NCI-H2107 treated with DMSO at 0.1 percent for 48 hours (cell line): ENCODE results near the gene IFT172.
"Not testable (repeated sequence)": the region's sequence is repeated elsewhere in the genome, so short reads cannot be mapped to it uniquely, and the experiment has no call there.

Experiments
- DNase-seq: peaks from one replicate; lab custom pipeline; 2025; ENCODE audit not compliant: unreplicated experiment; lab: John Stamatoyannopoulos, UW

IFT172 gene

GRCh38 chr2:27427863-27428212, 61.7 kb downstream of the IFT172 start:
- DNase-seq: no peak

- not testable (repeated sequence) for DNase-seq
Observed at GRCh38 chr2:27425039-27425438, 64.5 kb downstream of the IFT172 start.

DNA sequence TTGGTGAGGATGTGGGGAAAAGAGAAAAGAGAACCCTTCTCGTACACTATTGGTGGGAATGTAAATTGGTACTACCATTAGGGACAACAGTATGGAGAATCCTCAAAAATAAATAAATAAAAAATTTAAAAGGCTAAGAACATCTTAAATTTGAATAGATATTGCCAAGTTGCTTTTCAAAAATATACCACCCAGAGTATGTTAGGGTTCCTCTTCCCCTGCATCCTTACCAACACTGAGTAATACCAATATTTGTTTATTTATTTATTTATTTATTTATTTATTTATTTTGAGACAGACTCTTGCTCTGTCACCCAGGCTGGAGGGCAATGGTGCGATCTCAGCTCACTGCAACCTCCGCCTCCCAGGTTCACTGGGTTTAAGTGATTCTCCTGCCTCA, 66.6 kb downstream of the IFT172 start:
- DNase-seq: no peak

GRCh38 chr2:27421660-27422250, 67.8 kb downstream of the IFT172 start:
- DNase-seq: no peak

DNA sequence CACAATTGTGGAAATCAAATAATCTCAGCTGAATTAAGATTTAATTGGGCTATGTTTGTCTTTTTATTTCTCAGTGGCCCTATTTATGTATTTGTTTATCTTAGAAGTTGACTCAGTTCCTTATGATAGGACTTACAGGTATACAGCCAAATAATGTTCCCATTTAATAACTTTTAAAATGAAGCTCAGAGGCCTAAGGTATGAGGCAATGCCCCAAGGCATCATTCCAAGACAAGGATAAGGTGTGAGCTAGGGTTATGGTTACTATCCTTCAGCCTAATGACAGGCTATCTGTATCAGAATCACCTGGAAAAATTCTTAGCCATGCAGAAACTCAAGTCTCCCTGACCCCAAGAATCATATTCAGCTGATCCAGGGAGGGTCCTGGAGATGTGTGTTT, 68.5 kb downstream of the IFT172 start:
- DNase-seq: no peak

GRCh38 chr2:27416151-27416550, 73.4 kb downstream of the IFT172 start:
- DNase-seq: no peak

DNA sequence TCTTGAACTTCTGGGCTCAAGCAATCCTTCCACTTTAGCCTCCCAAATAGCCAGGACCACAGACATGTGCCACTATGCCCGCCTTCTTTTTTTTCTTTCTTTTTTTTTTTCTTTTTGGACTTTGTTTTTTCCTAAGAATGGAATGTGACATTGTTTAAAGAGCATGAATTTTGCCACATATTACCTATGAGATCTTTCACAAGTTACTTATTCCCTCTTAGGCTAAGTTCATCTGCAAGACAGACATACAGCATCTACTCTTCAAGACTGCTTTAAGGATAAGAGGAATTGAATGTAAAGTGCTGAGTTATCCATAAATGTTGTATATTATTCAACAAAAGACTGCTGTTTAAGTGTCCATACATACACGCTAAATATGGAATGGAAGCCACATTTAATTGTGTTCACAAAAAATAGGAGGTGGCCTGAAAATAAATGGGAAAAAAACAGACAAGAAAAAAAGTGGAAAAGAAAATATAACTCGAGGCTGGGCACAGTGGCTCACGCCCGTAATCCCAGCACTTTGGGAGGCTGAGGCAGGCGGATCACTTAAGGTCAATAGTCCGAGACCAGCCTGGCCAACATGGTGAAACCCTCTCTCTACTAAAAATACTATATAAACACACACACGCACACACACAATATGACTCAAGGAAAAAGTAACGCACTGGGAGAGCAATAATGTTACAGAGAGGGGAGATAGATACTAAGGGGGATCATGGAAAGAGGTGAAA, 77.0 kb downstream of the IFT172 start:
- DNase-seq: no peak

DNA sequence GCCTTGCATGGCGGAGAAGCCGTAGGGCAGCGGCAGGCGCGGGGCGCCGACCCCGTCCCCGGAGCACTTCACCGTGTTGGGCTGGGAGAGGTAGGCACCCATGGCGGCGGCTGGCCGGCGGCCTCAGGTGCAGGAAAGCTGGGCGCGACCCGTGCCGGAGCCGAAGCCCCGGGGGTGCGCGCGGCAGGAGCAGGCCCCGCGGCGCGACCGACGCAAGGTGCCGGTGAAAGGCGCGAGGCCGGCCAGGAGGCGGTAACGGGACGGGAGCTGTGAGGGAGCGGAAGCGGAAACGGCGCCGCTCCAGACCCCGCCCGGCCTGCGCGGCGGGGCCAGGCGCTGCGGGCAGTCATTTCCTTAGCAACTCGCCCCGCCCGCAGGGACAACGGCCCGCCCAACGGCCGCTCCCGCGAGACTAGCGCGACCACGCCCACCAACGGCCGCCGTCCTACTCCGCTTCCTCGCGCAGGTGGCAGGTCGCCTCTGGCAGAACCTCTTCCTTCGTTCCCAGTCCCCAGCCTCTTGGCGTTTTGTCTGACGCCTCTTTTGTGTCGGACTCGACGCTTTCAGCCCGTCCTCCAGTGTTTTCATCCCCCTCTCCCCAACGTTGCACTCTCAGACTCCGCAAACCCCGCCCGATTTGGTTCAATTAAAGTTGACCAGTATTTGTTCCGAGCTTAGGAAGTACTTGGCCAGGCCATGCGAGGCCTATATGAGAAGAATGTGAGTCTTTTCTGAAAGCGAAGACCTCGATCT, 80.0 kb downstream of the IFT172 start, which contains the start of gene PPM1G:
Gene PPM1G (minus strand): TSS at position 271 of the 753 bp plus-strand sequence. CDS start 169 bp downstream, at position 102.
- peak; percentile 91 for DNase-seq

- peak; percentile 7 for DNase-seq
Observed at GRCh38 chr2:27408601-27409320, 80.8 kb downstream of the IFT172 start.

DNA sequence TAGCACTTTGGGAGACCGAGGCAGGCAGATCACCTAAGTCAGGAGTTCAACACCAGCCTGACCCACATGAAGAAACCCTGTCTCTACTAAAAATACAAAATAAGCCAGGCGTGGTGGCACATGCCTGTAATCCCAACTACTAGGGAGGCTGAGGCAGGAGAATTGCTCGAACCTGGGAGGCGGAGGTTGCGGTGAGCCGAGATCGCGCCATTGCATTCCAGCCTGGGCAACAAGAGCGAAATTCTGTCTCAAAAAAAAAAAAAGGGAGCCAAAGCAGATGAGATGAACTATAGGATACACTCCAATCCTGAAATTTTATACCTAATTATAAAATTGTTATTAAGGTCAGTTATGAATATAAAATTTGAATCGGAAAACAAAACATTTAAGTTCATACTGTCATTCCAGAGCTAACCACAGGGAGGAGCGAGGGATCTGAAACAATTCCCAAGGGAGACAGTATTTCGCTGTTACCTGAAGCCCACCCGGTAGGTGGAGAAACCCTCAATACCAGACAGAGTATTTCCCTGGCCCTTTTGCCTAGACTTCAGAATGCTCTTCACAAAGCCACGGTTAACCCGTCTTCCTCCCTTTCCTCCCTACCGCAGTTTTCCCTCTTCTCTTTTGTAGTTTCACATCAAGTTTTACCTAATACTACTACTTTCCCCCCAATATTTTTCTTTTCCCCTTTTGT, 81.6 kb downstream of the IFT172 start:
- peak; percentile 54 for DNase-seq

GRCh38 chr2:27400348-27401135, 89.0 kb downstream of the IFT172 start:
- no peak for DNase-seq

GRCh38 chr2:27398962-27399361, 90.6 kb downstream of the IFT172 start:
- no peak for DNase-seq
